ENCODE measurements around the gene BZW1.
"Not testable (repeated sequence)": the region's sequence is repeated elsewhere in the genome, so short reads cannot be mapped to it uniquely, and the experiment has no call there.

The BZW1 gene

DNA sequence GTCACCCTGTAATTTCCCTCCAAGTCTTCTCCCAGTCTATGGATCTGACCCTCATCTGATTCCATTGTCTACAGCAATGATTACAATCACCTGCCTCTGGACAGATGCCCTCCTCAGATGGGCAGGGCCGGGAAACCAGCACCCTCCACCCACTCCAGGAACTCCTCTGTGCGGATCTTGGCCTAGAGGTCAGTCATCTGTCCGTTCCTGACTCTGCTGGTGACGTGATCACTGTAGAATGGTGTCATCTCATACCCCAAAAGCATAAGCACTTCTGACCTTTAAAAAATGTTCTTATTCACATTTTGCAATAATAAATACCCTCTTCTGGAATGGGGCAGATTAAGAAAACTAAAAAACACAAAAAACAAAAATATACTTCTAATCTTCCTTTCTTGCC is 29.5 kb upstream of the BZW1 start:
- TF ChIP-seq ZNF274 (IDR thresholded peaks at IDR 0.05; ENCODE audit: low read depth, low read length) = no peak

DNA sequence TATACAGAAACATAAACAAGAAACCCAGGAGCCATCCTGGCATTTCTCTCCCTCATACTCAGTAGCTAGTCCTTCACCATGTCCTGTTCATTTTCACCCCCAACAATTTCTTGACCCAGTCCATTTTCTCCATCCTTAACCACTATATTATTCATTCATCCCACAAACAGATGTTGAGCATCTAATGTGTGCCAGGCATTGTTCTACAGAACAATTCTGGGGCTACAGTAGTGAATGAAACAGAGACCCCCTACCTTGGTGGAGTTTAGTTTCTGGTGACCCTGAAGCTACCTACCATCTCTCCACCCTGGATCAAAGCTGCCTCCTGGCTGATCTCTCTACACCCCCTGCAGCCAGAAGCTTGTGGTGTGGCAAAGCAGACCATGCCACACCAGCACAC is 27.5 kb upstream of the BZW1 start:
- no peak overlapping the region for H3K4me3 ChIP-seq (ENCODE audit: low read length)
- no peak for TF ChIP-seq ZNF274 (IDR thresholded peaks at IDR 0.05; ENCODE audit: low read depth, low read length)

More for the DNA sequence above, 29.5 kb upstream of the BZW1 start:
- H3K4me3 ChIP-seq (ENCODE audit: low read length) = no peak overlapping the region

DNA sequence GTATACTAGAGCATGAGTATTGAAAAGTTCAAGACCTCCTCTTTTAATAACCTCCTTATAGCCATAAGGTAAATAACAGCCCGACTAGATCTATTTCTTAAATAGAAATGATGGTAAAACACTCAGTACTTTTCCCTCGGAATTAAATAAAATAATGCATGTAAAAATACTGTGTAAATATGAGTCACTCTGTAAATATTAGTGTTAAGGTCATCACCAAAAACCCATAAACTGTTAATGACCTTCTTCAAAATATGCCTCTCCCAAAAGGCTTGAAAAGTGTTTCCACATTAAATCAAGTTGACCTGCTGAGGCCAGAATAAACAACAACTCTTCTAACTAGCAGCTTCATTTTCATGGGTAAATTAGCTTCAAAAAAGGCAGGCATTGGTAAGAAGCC is 25.3 kb upstream of the BZW1 start:
- TF ChIP-seq ZNF274 (IDR thresholded peaks at IDR 0.05; ENCODE audit: low read depth, low read length) = no peak
- H3K4me3 ChIP-seq (ENCODE audit: low read length) = no peak overlapping the region

DNA sequence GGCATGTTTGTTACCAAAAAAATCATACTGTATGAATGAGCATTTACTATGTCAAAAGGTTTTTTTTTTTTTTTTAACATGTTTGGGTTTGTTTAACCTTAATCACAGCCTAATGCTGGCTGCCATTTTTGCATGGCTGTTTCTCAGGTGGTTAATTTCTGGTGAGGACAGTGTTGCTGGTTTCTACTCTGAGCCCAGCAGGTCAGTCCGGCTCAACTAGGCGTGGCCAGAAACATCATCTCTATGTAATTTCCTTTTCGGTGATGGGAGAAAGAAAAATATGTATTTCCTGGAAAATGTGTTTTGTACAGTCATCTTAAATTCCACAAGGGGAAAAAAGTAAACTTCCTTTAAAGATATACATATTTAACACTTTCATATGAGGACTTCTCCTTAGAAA is 24.9 kb upstream of the BZW1 start:
- H3K4me3 ChIP-seq (ENCODE audit: low read length) = no peak overlapping the region
- no peak for TF ChIP-seq ZNF274 (IDR thresholded peaks at IDR 0.05; ENCODE audit: low read depth, low read length)

DNA sequence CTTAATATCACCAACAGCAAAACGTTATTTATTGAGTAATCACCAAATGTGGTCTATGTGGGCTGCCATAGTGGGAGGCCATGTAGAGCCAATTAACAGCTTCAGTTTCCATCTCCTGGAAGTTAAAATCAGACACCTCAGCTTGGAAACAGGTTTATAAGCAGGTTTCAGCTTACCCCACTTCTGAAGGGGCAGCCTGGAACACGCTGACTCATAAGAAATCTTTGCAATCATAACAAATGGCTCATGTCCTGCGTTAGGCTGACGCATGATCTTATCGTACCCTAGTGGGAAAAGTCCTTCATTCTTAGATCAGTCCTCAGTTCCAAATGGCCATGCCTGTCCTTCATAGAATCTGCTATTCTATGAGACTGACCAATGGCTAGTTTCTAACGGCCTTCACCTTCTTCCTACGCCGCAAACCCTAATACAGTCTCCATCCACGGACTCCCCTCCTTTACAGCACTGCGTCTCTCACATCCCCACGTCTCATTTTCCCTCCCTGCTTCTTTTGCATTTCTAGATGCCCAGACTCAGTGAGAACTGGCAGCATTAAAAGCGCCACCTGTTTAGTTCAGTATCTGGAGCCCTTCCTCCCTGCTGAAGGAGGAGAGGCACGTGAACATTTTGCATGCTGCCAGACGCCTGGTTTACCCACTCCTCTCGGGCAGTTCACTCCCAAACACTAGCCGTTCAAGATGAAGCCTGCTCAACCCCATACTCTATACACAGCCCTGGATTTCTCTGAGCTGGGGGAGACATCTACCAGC is 24.2 kb upstream of the BZW1 start:
- no peak overlapping the region for H3K4me3 ChIP-seq (ENCODE audit: low read length)
- no peak for TF ChIP-seq ZNF274 (IDR thresholded peaks at IDR 0.05; ENCODE audit: low read depth, low read length)

DNA sequence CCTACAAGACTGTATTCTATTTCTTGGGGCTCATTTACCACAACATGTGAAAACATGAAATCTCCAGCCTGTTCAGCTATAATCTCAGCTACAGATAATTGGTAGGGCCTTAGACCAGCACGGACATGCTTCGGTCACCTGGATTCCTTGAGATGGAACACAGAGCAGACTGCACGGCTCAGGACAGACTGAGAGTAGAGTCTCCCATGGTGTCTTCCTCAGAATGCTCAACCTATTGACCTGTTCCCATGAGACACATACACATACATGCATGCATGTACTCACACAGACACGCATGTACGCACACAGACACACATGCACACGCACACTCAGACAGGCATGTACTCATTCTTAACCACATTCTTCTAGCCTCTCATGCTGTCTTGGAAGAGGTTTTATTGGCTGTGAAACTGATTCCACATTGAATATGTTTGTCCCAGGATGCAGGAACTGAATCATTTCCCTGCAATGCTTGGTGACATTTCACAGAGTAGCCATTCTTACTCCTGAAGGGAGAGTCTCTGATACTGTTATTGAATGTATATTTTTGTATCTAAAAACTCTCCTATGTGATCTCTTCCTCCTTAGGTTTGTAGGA is 23.5 kb upstream of the BZW1 start:
- no peak overlapping the region for H3K4me3 ChIP-seq (ENCODE audit: low read length)
- TF ChIP-seq ZNF274 (IDR thresholded peaks at IDR 0.05; ENCODE audit: low read depth, low read length) = no peak

DNA sequence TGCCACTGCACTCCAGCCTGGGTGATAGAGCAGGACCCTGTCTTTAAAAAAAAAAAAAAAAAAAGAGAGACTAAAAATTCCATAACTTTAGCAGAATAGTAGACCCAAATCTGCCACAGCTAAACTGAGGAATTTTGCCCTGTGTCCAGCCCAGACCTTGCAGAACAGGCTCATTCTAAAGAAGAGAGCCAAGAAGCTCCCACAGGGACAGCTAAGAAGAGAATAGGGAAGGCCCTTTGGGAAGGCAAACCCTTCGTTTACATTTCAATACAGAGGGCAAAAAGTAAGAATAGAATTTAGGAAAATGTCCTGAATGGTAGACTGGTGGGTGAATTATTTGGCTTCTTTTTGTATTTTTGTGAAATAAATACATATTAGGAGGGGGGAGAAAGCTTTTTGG is 21.5 kb upstream of the BZW1 start:
- no peak for TF ChIP-seq ZNF274 (IDR thresholded peaks at IDR 0.05; ENCODE audit: low read depth, low read length)
- no peak overlapping the region for H3K4me3 ChIP-seq (ENCODE audit: low read length)

DNA sequence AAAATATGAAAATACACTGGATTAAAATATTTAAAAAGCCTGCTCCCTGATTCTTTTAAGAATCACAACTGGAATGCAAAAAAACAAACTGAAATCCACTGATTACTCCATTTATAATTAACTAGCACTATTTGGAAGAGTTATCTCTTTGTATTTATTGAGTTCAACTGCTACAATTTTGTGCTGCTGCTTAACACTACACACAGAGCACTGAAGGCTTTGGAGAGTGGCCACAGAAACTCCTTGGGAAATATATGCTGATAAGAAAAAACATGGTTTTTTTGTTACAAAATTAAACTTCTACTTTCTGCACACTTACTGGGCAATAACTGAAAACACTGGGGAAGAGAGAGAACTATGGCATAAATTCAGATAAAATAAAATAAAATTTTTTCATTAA is 19.8 kb upstream of the BZW1 start:
- no peak for TF ChIP-seq ZNF274 (IDR thresholded peaks at IDR 0.05; ENCODE audit: low read depth, low read length)
- no peak overlapping the region for H3K4me3 ChIP-seq (ENCODE audit: low read length)

DNA sequence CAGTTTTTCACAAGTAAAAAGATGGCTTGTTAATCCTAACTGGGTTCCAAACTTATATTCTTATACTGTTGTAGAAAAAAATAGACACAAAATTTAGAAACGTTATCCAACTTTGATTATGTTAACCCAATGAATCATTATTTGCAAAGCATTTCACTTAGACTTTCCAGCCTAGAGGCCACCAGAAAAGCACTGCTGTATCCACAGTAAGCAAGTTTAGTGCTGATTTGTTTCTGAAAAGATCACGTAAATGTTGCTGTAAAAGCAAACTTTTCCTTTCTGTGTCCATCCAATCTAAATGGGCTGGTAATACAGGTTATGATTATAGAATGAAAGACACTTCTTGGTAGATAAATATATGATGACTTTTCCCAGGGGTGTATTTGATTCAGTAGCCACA is 17.6 kb upstream of the BZW1 start:
- TF ChIP-seq ZNF274 (IDR thresholded peaks at IDR 0.05; ENCODE audit: low read depth, low read length) = no peak
- no peak overlapping the region for H3K4me3 ChIP-seq (ENCODE audit: low read length)

DNA sequence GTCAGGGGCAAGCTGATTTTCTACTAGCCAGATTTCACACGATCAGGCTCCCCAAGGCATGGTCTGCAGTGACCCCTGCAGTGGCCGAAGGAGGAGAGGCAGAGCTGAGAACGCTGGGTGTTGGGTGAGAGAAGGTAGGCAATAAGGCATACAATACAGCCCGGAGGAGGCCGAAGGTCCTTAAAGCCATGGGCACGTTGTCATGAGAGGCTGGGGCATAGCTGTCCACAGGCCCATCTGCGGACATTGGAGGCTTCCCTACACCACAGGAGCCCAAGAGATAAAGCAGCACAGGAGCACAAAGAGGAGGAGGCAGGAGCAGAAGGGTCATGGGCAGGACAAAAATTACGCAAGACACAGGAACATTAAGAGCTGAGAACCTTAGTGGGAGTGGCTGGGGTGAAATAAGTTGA is 16.7 kb upstream of the BZW1 start:
- no peak overlapping the region for H3K4me3 ChIP-seq (ENCODE audit: low read length)
- TF ChIP-seq ZNF274 (IDR thresholded peaks at IDR 0.05; ENCODE audit: low read depth, low read length) = no peak

DNA sequence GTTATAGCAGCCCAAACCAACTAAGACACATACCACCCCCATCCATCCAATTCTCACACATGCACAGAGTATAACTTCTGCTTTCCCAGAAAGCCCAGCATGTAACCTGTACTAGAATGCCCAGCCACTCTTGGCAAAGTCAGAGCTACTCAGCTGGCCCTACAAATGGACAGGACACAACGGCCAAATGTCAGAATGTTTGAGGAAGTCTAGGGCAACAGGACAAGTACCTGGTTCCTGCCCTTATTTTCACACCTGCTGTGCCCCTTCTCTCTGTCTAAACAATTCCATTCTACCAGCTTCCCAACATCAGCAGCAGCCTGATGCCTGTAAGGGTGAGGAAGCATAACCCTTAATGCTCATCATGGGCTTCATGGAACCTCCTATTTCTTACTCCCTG is 15.1 kb upstream of the BZW1 start:
- H3K4me3 ChIP-seq (ENCODE audit: low read length) = no peak overlapping the region

DNA sequence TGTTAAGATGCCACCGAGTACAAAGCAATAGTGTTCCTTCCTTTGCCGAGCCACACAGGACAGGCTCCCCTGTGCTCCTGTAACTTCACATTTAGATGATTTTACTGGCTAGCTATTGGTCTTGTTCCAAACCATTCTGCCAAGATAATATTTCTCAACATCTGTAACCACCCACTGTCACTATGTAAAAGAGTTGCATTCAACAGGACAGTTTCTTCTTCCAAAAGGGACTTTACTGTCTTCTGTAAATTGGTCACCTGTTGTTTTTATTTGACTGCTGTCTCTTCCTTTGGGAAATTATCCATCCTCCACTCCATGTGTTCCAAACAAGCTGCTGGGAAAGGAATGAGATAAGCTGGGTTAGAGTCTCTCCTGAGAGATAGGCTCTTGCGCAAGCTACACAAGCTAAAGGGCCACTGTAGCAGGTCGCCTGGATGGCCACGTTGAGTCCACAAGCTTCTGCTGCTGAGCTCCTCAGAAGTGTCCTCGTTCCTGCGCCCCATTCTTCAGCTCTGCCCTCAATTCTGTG is 14.4 kb upstream of the BZW1 start:
- H3K4me3 ChIP-seq (ENCODE audit: low read length) = no peak overlapping the region
- no peak for TF ChIP-seq ZNF274 (IDR thresholded peaks at IDR 0.05; ENCODE audit: low read depth, low read length)

More for the DNA sequence above, 15.1 kb upstream of the BZW1 start:
- TF ChIP-seq ZNF274 (IDR thresholded peaks at IDR 0.05; ENCODE audit: low read depth, low read length) = no peak

DNA sequence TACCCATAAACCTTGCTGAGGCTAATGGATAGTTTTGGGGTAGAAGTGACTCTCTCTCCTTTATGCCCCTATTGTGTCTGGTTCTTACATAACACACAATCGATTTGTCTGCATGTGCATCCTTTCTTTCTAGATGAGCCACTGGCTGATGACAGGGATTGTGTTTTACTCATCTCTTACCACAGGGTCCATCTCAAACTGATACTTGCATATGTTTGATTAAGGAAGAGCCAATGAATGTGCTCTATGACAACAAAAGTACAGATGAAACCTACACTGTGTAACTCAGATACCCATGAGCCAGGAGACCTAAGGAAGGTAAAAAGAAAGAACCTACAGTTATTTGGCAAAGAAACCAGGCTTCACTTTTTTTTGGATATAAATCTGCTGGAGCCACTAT is 13.2 kb upstream of the BZW1 start:
- no peak overlapping the region for H3K4me3 ChIP-seq (ENCODE audit: low read length)
- no peak for TF ChIP-seq ZNF274 (IDR thresholded peaks at IDR 0.05; ENCODE audit: low read depth, low read length)

DNA sequence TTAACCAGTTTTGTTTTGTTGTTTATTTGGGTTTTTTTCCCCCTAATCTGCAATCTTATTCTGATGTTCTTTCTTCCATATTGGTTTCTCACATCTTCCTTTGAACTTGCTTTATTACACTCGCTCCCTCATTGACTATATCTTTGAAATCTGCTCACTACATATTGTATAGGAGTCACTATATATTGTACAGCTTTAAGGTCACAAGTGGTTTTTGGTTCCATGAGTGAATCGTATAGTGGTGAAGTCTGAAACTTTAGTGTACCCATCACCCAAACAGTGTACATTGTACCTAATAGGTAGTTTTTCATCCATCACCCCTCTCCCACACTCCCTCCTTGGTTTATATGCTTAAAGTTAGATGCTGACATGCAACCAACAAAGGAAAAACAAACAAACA is 11.3 kb upstream of the BZW1 start:
- no peak overlapping the region for H3K4me3 ChIP-seq (ENCODE audit: low read length)
- no peak for TF ChIP-seq ZNF274 (IDR thresholded peaks at IDR 0.05; ENCODE audit: low read depth, low read length)

DNA sequence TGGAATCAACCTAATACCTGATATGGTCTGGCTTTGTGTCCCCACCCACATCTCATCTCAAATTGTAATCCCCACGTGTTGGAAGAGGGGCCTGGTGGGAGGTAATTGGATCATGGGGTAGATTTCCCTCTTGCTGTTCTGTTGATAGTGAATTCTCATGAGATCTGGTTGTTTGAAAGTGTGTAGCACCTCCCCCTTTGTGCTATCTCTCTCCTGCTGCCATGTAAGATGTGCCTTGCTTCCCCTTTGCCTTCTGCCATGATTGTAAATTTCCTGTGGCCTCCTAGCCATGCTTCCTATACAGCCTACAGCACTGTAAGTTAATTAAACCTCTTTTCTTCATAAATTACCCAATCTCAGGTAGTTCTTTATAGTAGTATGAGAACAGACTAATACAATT is 10.3 kb upstream of the BZW1 start:
- H3K4me3 ChIP-seq (ENCODE audit: low read length) = not testable (repeated sequence)
